ENCODE measurements around the gene STK10. TPM values are rescaled to one million over a fixed set of nuclear protein-coding genes. Genes with fewer than 3 reads are reported as not detected.
"Not testable (repeated sequence)": the region's sequence is repeated elsewhere in the genome, so short reads cannot be mapped to it uniquely, and the experiment has no call there.

The STK10 gene
- total RNA-seq, 2 experiments from 2014 or later = 83.1 to 144 TPM

GRCh38 chr5:172035049-172035448, 153.0 kb downstream of the STK10 start:
- ChIA-PET CTCF (interaction anchor here (0.9 to 3.2 kb wide), 4 partner anchors 13 to 616 kb away, joined by 5 to 15 read pairs (median 6); partner anchors contain the start of genes FBXW11 and FGF18), POLR2A (no interaction called here)
- DNase-seq (peak; percentile 26), ATAC-seq (peak; percentile 70)
- Mint-ChIP-seq H3K4me3 (no peak overlapping the region), H3K36me3 (ENCODE audit: low read depth) (peaks cover 8% of the 10 kb centered on the region), H3K27me3 (no peaks in the 10 kb centered on the region), H3K9me3 (ENCODE audit: low read depth) (peaks cover 7% of the 10 kb centered on the region), H3K27ac (no peak overlapping the region), H3K4me1 (peaks cover 14% of the 10 kb centered on the region)
- intact Hi-C loops (cut with DNase I, micrococcal nuclease) = no loop called here

DNA sequence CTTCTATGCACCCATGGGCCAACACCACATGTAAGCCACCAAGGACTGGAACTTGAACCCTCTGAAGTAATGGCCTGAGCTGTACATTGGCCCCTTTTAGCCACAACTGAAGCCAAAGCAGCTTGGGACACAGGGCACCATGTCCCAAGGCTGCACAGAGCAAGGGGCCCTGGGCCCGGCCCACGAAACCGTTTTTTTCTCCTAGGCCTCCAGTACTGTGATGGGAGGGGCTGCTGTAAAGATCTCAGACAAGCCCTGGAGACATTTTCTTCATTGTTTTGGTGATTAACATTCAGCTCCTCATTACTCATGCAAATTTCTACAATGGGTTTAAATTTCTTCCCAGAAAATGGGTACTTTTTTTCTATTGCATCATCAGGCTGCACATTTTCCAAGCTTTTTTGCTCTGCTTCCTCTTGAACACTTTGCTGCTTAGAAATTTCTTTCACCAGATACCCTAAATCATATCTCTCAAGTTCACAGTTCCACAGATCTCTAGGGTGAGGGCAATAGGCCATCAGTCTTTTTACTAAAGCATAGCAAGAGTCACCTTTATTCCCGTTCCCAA, 156.0 kb downstream of the STK10 start:
- no peak overlapping the region for H3K27ac Mint-ChIP-seq
- no peak for DNase-seq
- intact Hi-C loops (cut with DNase I, micrococcal nuclease) = no loop called here
- H3K4me3 Mint-ChIP-seq = no peak overlapping the region
- no peaks in the 10 kb centered on the region for H3K27me3 Mint-ChIP-seq
- peaks cover 5% of the 10 kb centered on the region for H3K9me3 Mint-ChIP-seq (ENCODE audit: low read depth)
- ATAC-seq = no peak
- H3K4me1 Mint-ChIP-seq = peaks cover 10% of the 10 kb centered on the region
- ChIA-PET CTCF (interaction anchor here (0.6 to 0.9 kb wide), 3 partner anchors 9 to 197 kb away, joined by 3 to 4 read pairs (median 3); no protein-coding TSS in a partner anchor), POLR2A (no interaction called here)
- H3K36me3 Mint-ChIP-seq (ENCODE audit: low read depth) = peaks cover 8% of the 10 kb centered on the region

GRCh38 chr5:172029876-172030275, 158.1 kb downstream of the STK10 start:
- ChIA-PET POLR2A (no interaction called here), CTCF (no interaction called here)
- H3K4me3 Mint-ChIP-seq = no peak overlapping the region
- ATAC-seq (no peak), DNase-seq (no peak)
- intact Hi-C loops (cut with DNase I, micrococcal nuclease) = no loop called here
- H3K9me3 Mint-ChIP-seq (ENCODE audit: low read depth) = peaks cover 5% of the 10 kb centered on the region
- H3K27ac Mint-ChIP-seq = no peak overlapping the region
- H3K4me1 Mint-ChIP-seq = peaks cover 3% of the 10 kb centered on the region
- H3K36me3 Mint-ChIP-seq (ENCODE audit: low read depth) = peaks cover 8% of the 10 kb centered on the region
- no peaks in the 10 kb centered on the region for H3K27me3 Mint-ChIP-seq

GRCh38 chr5:172028167-172028566, 159.9 kb downstream of the STK10 start:
- no peaks in the 10 kb centered on the region for H3K27me3 Mint-ChIP-seq
- H3K4me1 Mint-ChIP-seq = no peaks in the 10 kb centered on the region
- no peak overlapping the region for H3K27ac Mint-ChIP-seq
- intact Hi-C loops (cut with DNase I, micrococcal nuclease) = no loop called here
- ATAC-seq (no peak), DNase-seq (no peak)
- H3K4me3 Mint-ChIP-seq = no peak overlapping the region
- H3K9me3 Mint-ChIP-seq (ENCODE audit: low read depth) = peaks cover 5% of the 10 kb centered on the region
- H3K36me3 Mint-ChIP-seq (ENCODE audit: low read depth) = peaks cover 8% of the 10 kb centered on the region
- ChIA-PET POLR2A (interaction anchor here (0.6 kb wide), 1 partner anchor 1960 kb away, joined by 4 read pairs; no protein-coding TSS in a partner anchor), CTCF (no interaction called here)

DNA sequence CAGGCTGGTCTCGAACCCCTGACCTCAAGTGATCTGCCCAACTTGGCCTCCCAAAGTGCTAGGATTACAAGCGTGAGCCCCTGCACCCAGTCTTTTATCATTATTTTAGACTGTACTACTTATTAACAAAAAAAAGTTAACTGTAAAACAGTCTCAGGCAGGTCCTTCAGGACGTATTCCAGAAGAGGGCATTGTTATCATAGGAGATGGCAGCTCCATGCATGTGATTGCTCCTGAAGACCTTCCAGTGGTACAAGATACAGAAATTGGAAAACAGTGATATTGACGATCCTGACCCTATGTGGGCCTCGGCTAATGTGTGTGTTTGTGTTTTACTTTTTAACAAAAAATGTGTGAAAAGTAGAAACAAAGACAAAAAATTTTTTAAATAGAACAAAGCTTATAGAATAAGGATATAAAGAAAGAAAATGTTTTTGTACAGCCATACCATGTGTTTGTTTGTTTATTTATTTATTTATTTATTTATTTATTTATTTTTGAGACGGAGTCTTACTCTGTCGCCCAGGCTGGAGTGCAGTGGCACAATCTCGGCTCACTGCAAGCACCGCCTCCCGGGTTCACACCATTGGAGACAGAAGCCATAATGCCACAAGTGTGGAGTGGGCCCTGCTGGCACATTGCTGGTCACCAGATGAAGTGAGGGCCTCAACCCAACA, 167.8 kb downstream of the STK10 start:
- H3K9me3 Mint-ChIP-seq (ENCODE audit: low read depth); H3K36me3 Mint-ChIP-seq (ENCODE audit: low read depth); intact Hi-C loops (cut with DNase I, micrococcal nuclease); ATAC-seq; H3K27ac Mint-ChIP-seq; H3K4me3 Mint-ChIP-seq; H3K4me1 Mint-ChIP-seq; H3K27me3 Mint-ChIP-seq; DNase-seq: not testable (repeated sequence)
- ChIA-PET POLR2A (interaction anchor here (0.6 kb wide), 1 partner anchor 66 kb away, joined by 3 read pairs; no protein-coding TSS in a partner anchor), CTCF (interaction anchor here (0.6 to 1.1 kb wide), 3 partner anchors 39 to 609 kb away, joined by 3 read pairs; no protein-coding TSS in a partner anchor)

DNA sequence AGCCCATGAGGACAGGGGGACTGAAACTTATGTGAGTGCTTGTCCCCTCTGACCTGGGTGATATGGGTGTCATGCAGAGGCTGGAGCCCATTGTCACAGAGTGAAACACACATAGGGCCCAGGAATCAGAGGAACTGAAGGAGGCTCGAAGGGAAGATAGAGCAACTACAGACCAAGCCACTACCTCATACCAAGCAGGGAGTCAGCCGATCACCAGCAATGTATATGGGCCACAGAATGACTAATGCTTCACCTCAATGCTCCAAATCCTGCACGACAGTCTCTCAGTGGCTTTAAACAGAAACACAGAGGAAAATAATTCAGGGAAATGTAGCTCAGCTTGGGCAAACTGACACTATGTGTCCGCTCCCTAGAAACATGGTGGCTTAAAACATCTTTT, 172.7 kb downstream of the STK10 start:
- Mint-ChIP-seq H3K27me3 (no peaks in the 10 kb centered on the region), H3K27ac (no peak overlapping the region), H3K9me3 (ENCODE audit: low read depth) (no peaks in the 10 kb centered on the region), H3K4me3 (no peak overlapping the region), H3K4me1 (no peaks in the 10 kb centered on the region), H3K36me3 (ENCODE audit: low read depth) (no peaks in the 10 kb centered on the region)
- intact Hi-C loops (cut with DNase I, micrococcal nuclease) = no loop called here
- ATAC-seq = peak; percentile 58
- ChIA-PET CTCF (no interaction called here), POLR2A (no interaction called here)
- DNase-seq = no peak

GRCh38 chr5:172010278-172010677, 177.7 kb downstream of the STK10 start:
- ChIA-PET POLR2A (no interaction called here), CTCF (interaction anchor here (0.6 to 2.6 kb wide), 7 partner anchors 12 to 108 kb away, joined by 3 to 8 read pairs (median 3); no protein-coding TSS in a partner anchor)
- intact Hi-C loops (cut with DNase I, micrococcal nuclease) = no loop called here
- Mint-ChIP-seq H3K27ac (no peak overlapping the region), H3K9me3 (ENCODE audit: low read depth) (no peaks in the 10 kb centered on the region), H3K4me3 (no peak overlapping the region), H3K36me3 (ENCODE audit: low read depth) (peaks cover 6% of the 10 kb centered on the region), H3K27me3 (no peaks in the 10 kb centered on the region), H3K4me1 (peaks cover 12% of the 10 kb centered on the region)
- ATAC-seq = no peak
- DNase-seq = no peak

DNA sequence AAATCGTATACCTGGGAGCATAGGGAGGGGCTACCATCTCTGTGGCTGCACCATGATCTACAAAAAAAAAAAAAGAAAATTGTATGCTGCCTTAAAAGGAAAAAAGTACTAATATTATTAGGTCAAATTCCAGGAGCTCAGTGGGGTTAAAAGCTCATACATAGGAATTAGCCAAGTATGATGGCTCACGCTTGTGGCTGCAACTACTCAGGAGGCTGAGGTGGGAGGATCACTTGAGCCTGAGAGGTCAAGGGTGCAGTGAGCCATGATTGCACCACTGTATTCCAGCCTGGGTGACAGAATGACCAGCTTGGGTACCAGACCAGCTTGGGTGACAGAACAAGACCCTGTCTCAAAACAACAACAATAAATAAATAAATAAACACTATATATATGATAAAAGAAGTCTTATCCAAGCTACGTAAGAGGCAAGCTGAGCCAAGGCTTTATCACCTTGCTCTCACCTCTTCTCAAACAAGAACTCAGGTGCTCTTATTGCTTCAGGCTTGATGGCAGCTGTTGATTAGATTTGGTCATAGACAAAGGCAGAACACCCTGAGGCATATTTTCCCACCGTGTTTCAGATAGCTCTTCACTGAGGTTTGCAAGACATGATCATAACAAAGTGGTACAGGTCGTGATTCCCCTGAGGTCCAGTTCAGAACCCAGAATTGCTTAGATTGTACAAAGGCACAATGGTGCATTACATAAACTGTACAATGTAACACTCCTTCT, 178.3 kb downstream of the STK10 start:
- intact Hi-C loops (cut with DNase I, micrococcal nuclease) = loop anchor here (5.0 to 10.0 kb wide), 4 partner anchors 273 to 1318 kb away; partner anchors contain the start of genes BNIP1 (in 1 of the 2), DUSP1 (in 1 of the 2), STC2 (in 1 of the 2) and UBTD2 (in 1 of the 2)
- Mint-ChIP-seq H3K27ac (no peak overlapping the region), H3K27me3 (no peaks in the 10 kb centered on the region), H3K9me3 (ENCODE audit: low read depth) (no peaks in the 10 kb centered on the region), H3K4me1 (peaks cover 17% of the 10 kb centered on the region), H3K4me3 (no peak overlapping the region), H3K36me3 (ENCODE audit: low read depth) (peaks cover 10% of the 10 kb centered on the region)
- no peak for ATAC-seq
- ChIA-PET CTCF (interaction anchor here (0.6 to 2.6 kb wide), 8 partner anchors 12 to 107 kb away, joined by 3 to 9 read pairs (median 3); no protein-coding TSS in a partner anchor), POLR2A (interaction anchor here (0.6 kb wide), 1 partner anchor 1995 kb away, joined by 6 read pairs; no protein-coding TSS in a partner anchor)
- no peak for DNase-seq

GRCh38 chr5:172008689-172009141, 179.3 kb downstream of the STK10 start:
- peaks cover 21% of the 10 kb centered on the region for H3K4me1 Mint-ChIP-seq
- H3K4me3 Mint-ChIP-seq = no peak overlapping the region
- ATAC-seq = no peak
- no peak for DNase-seq
- peaks cover 11% of the 10 kb centered on the region for H3K36me3 Mint-ChIP-seq (ENCODE audit: low read depth)
- intact Hi-C loops (cut with DNase I, micrococcal nuclease) = loop anchor here (5.0 to 10.0 kb wide), 4 partner anchors 274 to 1319 kb away; partner anchors contain the start of genes BNIP1 (in 1 of the 2), DUSP1 (in 1 of the 2), STC2 (in 1 of the 2) and UBTD2 (in 1 of the 2)
- CTCF ChIA-PET = interaction anchor here (0.7 to 1.6 kb wide), 3 partner anchors 51 to 97 kb away, joined by 3 to 9 read pairs (median 4); no protein-coding TSS in a partner anchor
- H3K27ac Mint-ChIP-seq = no peak overlapping the region
- POLR2A ChIA-PET = no interaction called here
- H3K9me3 Mint-ChIP-seq (ENCODE audit: low read depth) = no peaks in the 10 kb centered on the region
- no peaks in the 10 kb centered on the region for H3K27me3 Mint-ChIP-seq

DNA sequence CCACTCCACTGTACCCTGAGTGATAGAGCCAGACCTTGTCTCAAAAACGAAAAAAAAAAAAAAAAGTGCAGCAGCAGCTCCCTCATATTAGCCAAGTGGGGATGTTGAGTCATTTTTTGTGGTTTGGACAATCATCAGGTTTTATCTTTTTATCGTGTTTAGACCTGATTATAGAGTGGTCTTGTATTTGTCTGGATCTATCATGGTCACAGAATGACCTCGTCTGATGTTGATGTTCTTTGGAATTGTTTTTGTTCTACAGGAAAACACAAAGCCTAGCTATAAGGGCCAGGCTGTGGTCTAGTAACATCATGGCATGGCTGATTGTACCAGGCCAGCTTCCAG, 179.9 kb downstream of the STK10 start:
- Mint-ChIP-seq H3K9me3 (ENCODE audit: low read depth) (no peaks in the 10 kb centered on the region), H3K4me1 (peaks cover 28% of the 10 kb centered on the region), H3K27me3 (no peaks in the 10 kb centered on the region), H3K36me3 (ENCODE audit: low read depth) (peaks cover 12% of the 10 kb centered on the region), H3K27ac (peak overlapping the region; percentile 98), H3K4me3 (peak overlapping the region; percentile 92)
- intact Hi-C loops (cut with DNase I, micrococcal nuclease) = loop anchor here (5.0 to 10.0 kb wide), 4 partner anchors 274 to 1319 kb away; partner anchors contain the start of genes BNIP1 (in 1 of the 2), DUSP1 (in 1 of the 2), STC2 (in 1 of the 2) and UBTD2 (in 1 of the 2)
- CTCF ChIA-PET = interaction anchor here (0.7 to 5.5 kb wide), 8 partner anchors 24 to 181 kb away, joined by 3 to 57 read pairs (median 6); partner anchors contain the start of gene STK10
- ATAC-seq (no peak), DNase-seq (no peak)
- POLR2A ChIA-PET = interaction anchor here (1.2 to 3.0 kb wide), 2 partner anchors 59 to 167 kb away, joined by 4 to 15 read pairs; no protein-coding TSS in a partner anchor

All from activated CD4-positive, alpha-beta T cell treated with anti-CD3 and anti-CD28 coated beads for 36 hours (primary cell).